Vagina (tissue), 2 donors: ENCODE data around the gene SPIB. TPM values are rescaled to one million over a fixed set of nuclear protein-coding genes. Genes with fewer than 3 reads are reported as not detected.

Experiments used
- DNase-seq, 2 donors: peaks; one replicate each; pipeline ENCODE4 v3.0.0-alpha.2; 2017; ENCODE audit errors: extremely low spot score in 2 of 2
- H3K27ac ChIP-seq: fragments of 200-600 bp; sonication (generic); one replicate; pipeline ENCODE4 v1.5.1; 2019
- H3K27me3 ChIP-seq: fragments of 200-600 bp; sonication (generic); one replicate; pipeline ENCODE4 v1.5.1; 2019
- H3K36me3 ChIP-seq, 2 donors: fragments of 200-600 bp; sonication (generic); one replicate each; pipeline ENCODE4 v1.5.1; 2017 to 2019
- H3K4me1 ChIP-seq: fragments of 200-600 bp; sonication (generic); one replicate; pipeline ENCODE4 v1.5.1; 2019
- H3K4me3 ChIP-seq, 2 donors: fragments of 200-600 bp; sonication (generic); 1 replicate in 1 of 2; 2 replicates in 1 of 2; pipeline ENCODE4 v1.5.1; 2016 to 2019
- H3K9me3 ChIP-seq: fragments of 200-600 bp; sonication (generic); one replicate; pipeline ENCODE4 v1.5.1; 2019
- CTCF ChIP-seq, 3 experiments: fragments of 450-650 bp in 2 of 3; fragments of 200-600 bp in 1 of 3; sonication (generic) in 1 of 3; IDR thresholded peaks; one replicate each; pipeline ENCODE4 v1.5.1; 2017 to 2019; ENCODE audit warnings: antibody characterized with exemption in 3 of 3, mild to moderate bottlenecking in 2 of 3, moderate library complexity in 2 of 3
- POLR2A ChIP-seq, 2 donors: fragments of 450-650 bp; IDR thresholded peaks; one replicate each; pipeline ENCODE4 v1.6.1; 2017; ENCODE audit warnings: antibody characterized with exemption in 2 of 2, mild to moderate bottlenecking in 2 of 2, moderate library complexity in 2 of 2
- POLR2AphosphoS5 ChIP-seq, 2 donors: sonication (generic); formaldehyde crosslinking; IDR thresholded peaks; one replicate each; pipeline ENCODE4 v1.9.0; 2017; ENCODE audit warnings: antibody characterized with exemption in 2 of 2, mild to moderate bottlenecking in 2 of 2, low read depth in 1 of 2; ENCODE audit not compliant: insufficient read depth in 1 of 2
- intact Hi-C: fragments of 100-400 bp; cut with DNase I; formaldehyde crosslinking; loops from one replicate; pipeline ENCODE4 v1.15.1; 2023
- total RNA-seq: library from RNA; depleted of rRNA; stranded (reverse); fragments of >200 nt; gene quantifications from one replicate; pipeline ENCODE4 v1.2.3, GENCODE V29; 2016

Gene SPIB
- total RNA-seq, 1 donor from 2014 or later, result not detected

DNA sequence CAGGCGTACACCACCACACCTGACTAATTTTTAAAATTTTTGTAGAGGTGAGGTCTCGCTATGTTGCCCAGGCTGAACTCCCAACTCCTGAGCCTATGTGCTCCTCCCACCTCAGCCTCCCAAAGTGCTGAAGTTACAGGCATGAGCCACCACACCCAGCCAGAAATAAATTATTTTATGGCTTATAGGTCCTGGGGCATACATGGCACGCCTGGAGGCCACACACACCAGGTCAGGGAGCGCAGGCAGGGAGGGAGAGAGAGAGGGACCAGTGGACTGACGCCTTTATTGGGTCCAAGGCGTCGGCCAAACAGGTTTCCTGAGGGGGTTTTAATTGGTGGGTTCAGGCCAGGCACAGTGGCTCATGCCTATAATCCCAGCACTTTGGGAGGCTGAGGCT is 6.8 kb downstream of the SPIB start:
- intact Hi-C loops, result no loop called here
- Histone ChIP-seq H3K9me3 (no peaks in the 10 kb centered on the region), H3K36me3 (no peaks in the 10 kb centered on the region), H3K4me3 (no peak overlapping the region), H3K27me3 (no peaks in the 10 kb centered on the region), H3K27ac (no peak overlapping the region), H3K4me1 (no peaks in the 10 kb centered on the region)
- DNase-seq, result no peak
- TF ChIP-seq CTCF (IDR thresholded peaks at IDR 0.05), result no peak
- no peak for TF ChIP-seq POLR2AphosphoS5 (IDR thresholded peaks at IDR 0.05; ENCODE audit: insufficient read depth in 1 of 2, low read depth in 1 of 2)
- TF ChIP-seq POLR2A (IDR thresholded peaks at IDR 0.05), result no peak

DNA sequence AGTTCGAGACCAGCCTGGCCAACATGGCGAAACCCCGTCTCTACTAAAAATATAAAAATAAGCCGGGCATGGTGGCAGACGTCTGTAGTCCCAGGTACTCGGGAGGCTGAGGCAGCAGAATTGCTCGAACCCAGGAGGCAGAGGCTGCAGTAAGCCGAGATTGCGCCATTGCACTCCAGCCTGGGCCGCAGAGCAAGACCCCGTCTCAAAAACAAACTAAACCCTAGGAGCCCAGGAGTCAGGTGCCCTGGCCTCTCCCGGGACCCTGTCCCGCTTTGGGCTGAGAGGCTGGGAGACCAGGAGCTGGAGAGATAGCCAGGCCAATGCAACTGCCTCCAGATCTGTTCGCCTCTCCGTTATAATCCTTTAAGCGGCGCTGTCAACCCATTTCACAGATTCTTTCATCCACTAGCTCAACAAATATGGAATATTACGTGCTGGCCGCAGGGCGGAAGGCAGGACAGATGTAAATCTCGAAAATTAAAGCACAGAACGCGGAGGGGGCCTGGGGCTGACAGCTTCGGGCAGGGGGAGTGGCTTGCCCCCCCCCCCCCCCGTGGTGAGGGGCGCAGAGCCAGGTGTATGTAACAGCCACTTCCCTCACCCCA is 8.7 kb downstream of the SPIB start:
- no peak overlapping the region for H3K27ac ChIP-seq
- no peak for DNase-seq
- no peaks in the 10 kb centered on the region for H3K9me3 ChIP-seq
- peak overlapping the region; percentile 9 to 25 for H3K4me3 ChIP-seq
- intact Hi-C loops, result no loop called here
- H3K36me3 ChIP-seq, result no peaks in the 10 kb centered on the region
- H3K4me1 ChIP-seq, result peaks cover 7% of the 10 kb centered on the region
- TF ChIP-seq POLR2AphosphoS5 (IDR thresholded peaks at IDR 0.05; ENCODE audit: insufficient read depth in 1 of 2, low read depth in 1 of 2) (no peak), POLR2A (IDR thresholded peaks at IDR 0.05) (no peak), CTCF (IDR thresholded peaks at IDR 0.05) (no peak)
- H3K27me3 ChIP-seq, result no peaks in the 10 kb centered on the region

DNA sequence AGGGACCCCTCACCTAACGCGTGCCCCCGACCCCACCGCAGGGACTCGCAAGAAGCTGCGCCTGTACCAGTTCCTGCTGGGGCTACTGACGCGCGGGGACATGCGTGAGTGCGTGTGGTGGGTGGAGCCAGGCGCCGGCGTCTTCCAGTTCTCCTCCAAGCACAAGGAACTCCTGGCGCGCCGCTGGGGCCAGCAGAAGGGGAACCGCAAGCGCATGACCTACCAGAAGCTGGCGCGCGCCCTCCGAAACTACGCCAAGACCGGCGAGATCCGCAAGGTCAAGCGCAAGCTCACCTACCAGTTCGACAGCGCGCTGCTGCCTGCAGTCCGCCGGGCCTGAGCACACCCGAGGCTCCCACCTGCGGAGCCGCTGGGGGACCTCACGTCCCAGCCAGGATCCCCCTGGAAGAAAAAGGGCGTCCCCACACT is 9.3 kb downstream of the SPIB start:
- TF ChIP-seq POLR2AphosphoS5 (IDR thresholded peaks at IDR 0.05; ENCODE audit: insufficient read depth in 1 of 2, low read depth in 1 of 2) (peak in 1 of 2 donors; percentile 62), CTCF (IDR thresholded peaks at IDR 0.05) (no peak), POLR2A (IDR thresholded peaks at IDR 0.05) (peak in 1 of 2 donors; percentile 25)
- peak in 1 of 2 donors; percentile 93 for DNase-seq
- Histone ChIP-seq H3K4me1 (peaks cover 11% of the 10 kb centered on the region), H3K27me3 (no peaks in the 10 kb centered on the region), H3K4me3 (peak overlapping the region; percentile 9 to 25), H3K9me3 (no peaks in the 10 kb centered on the region), H3K36me3 (no peaks in the 10 kb centered on the region), H3K27ac (no peak overlapping the region)
- intact Hi-C loops, result no loop called here

GRCh38 chr19:50428772-50429463 is 10.2 kb downstream of the SPIB start:
- no peak for DNase-seq
- Histone ChIP-seq H3K27me3 (no peaks in the 10 kb centered on the region), H3K27ac (no peak overlapping the region), H3K4me1 (peaks cover 11% of the 10 kb centered on the region), H3K4me3 (no peak overlapping the region), H3K9me3 (no peaks in the 10 kb centered on the region), H3K36me3 (no peaks in the 10 kb centered on the region)
- intact Hi-C loops, result no loop called here
- TF ChIP-seq POLR2A (IDR thresholded peaks at IDR 0.05), result no peak
- TF ChIP-seq POLR2AphosphoS5 (IDR thresholded peaks at IDR 0.05; ENCODE audit: insufficient read depth in 1 of 2, low read depth in 1 of 2), result no peak
- TF ChIP-seq CTCF (IDR thresholded peaks at IDR 0.05), result no peak

GRCh38 chr19:50430888-50431342 is 12.2 kb downstream of the SPIB start:
- peaks cover 11% of the 10 kb centered on the region for H3K4me1 ChIP-seq
- no peaks in the 10 kb centered on the region for H3K9me3 ChIP-seq
- H3K4me3 ChIP-seq, result peak overlapping the region in 1 of 2 donors; percentile 47
- DNase-seq, result no peak
- H3K36me3 ChIP-seq, result no peaks in the 10 kb centered on the region
- intact Hi-C loops, result no loop called here
- TF ChIP-seq POLR2AphosphoS5 (IDR thresholded peaks at IDR 0.05; ENCODE audit: insufficient read depth in 1 of 2, low read depth in 1 of 2) (no peak), POLR2A (IDR thresholded peaks at IDR 0.05) (no peak), CTCF (IDR thresholded peaks at IDR 0.05) (no peak)
- no peak overlapping the region for H3K27ac ChIP-seq
- no peaks in the 10 kb centered on the region for H3K27me3 ChIP-seq
